Mesenchymal stem cell (in vitro differentiated cells and primary cell): Measurements from ENCODE around the gene SPC25.
"Not testable (repeated sequence)": the region's sequence is repeated elsewhere in the genome, so short reads cannot be mapped to it uniquely, and the experiment has no call there.

Experiments
- DNase-seq: peaks from one replicate; pipeline ENCODE4 v3.0.0-alpha.2; 2013
- H2AFZ ChIP-seq: one replicate; pipeline ENCODE4 v1.6.1; 2013; ENCODE audit warnings: low read depth, mild to moderate bottlenecking, control low read depth, inconsistent platforms, low read length, moderate library complexity
- H2AK5ac ChIP-seq: 2 replicates; pipeline ENCODE4 v1.6.1; 2013; ENCODE audit warnings: low read length, moderate library complexity, mild to moderate bottlenecking, inconsistent platforms; ENCODE audit not compliant: severe bottlenecking
- H2BK120ac ChIP-seq: one replicate; pipeline ENCODE4 v1.6.1; 2013; ENCODE audit warnings: low read depth, mild to moderate bottlenecking, inconsistent platforms, low read length, moderate library complexity
- H2BK12ac ChIP-seq, 2 experiments: one replicate each; pipeline ENCODE4 v1.6.1; 2013; ENCODE audit warnings: inconsistent platforms in 2 of 2, low read length in 2 of 2, mild to moderate bottlenecking in 2 of 2, moderate library complexity in 2 of 2, control low read depth in 1 of 2
- H2BK15ac ChIP-seq: one replicate; pipeline ENCODE4 v1.6.1; 2013; ENCODE audit warnings: mild to moderate bottlenecking, low read depth, inconsistent platforms; ENCODE audit not compliant: poor library complexity, severe bottlenecking
- H2BK5ac ChIP-seq: 2 replicates; pipeline ENCODE4 v1.6.1; 2013; ENCODE audit warnings: low read depth, mild to moderate bottlenecking, low read length, control low read depth, inconsistent platforms; ENCODE audit not compliant: poor library complexity, severe bottlenecking
- H3K14ac ChIP-seq, 2 experiments: one replicate each; pipeline ENCODE4 v1.6.1; 2013; ENCODE audit warnings: inconsistent platforms in 2 of 2, low read length in 2 of 2, control low read depth in 1 of 2, mild to moderate bottlenecking in 1 of 2, moderate library complexity in 1 of 2
- H3K18ac ChIP-seq, 2 experiments: one replicate each; pipeline ENCODE4 v1.6.1; 2013; ENCODE audit warnings: inconsistent platforms in 2 of 2, low read length in 2 of 2, control low read depth in 1 of 2, low read depth in 1 of 2, mild to moderate bottlenecking in 1 of 2
- H3K23ac ChIP-seq, 2 experiments: one replicate each; pipeline ENCODE4 v1.6.1; 2013; ENCODE audit warnings: inconsistent platforms in 2 of 2, low read length in 2 of 2, mild to moderate bottlenecking in 2 of 2, moderate library complexity in 2 of 2, control low read depth in 1 of 2
- H3K27ac ChIP-seq: 2 replicates; pipeline ENCODE4 v1.5.1; 2013; ENCODE audit warnings: mild to moderate bottlenecking, moderate library complexity, low read length, control low read depth, inconsistent platforms; ENCODE audit not compliant: poor library complexity, severe bottlenecking
- H3K27me3 ChIP-seq, 2 experiments: 2 replicates each; pipeline versions ENCODE4 v1.6.1 to v1.7.0; 2013; ENCODE audit warnings: low read length in 2 of 2, mild to moderate bottlenecking in 2 of 2, moderate library complexity in 2 of 2, control low read depth in 1 of 2, inconsistent platforms in 1 of 2; ENCODE audit not compliant: control insufficient read depth in 1 of 2, insufficient read depth in 1 of 2
- H3K36me3 ChIP-seq, 2 experiments: 2 replicates each; pipeline versions ENCODE4 v1.6.1 to v1.7.0; 2013; ENCODE audit warnings: low read length in 2 of 2, control low read depth in 1 of 2, inconsistent platforms in 1 of 2, low read depth in 1 of 2, mild to moderate bottlenecking in 1 of 2; ENCODE audit not compliant: insufficient read depth in 2 of 2, control insufficient read depth in 1 of 2
- H3K4ac ChIP-seq, 2 experiments: one replicate each; pipeline ENCODE4 v1.6.1; 2013; ENCODE audit warnings: inconsistent platforms in 2 of 2, low read length in 2 of 2, mild to moderate bottlenecking in 2 of 2, moderate library complexity in 2 of 2, control low read depth in 1 of 2, low read depth in 1 of 2
- H3K4me1 ChIP-seq: 2 replicates; pipeline ENCODE4 v1.6.1; 2013; ENCODE audit warnings: low read depth, low read length, control low read depth; ENCODE audit not compliant: control insufficient read depth, insufficient read depth
- H3K4me2 ChIP-seq: 2 replicates; pipeline ENCODE4 v1.6.1; 2013; ENCODE audit warnings: low read length, mild to moderate bottlenecking, inconsistent platforms; ENCODE audit not compliant: poor library complexity, severe bottlenecking
- H3K4me3 ChIP-seq, 2 experiments: 2 replicates each; pipeline versions ENCODE4 v1.5.1 to v1.7.0; 2013; ENCODE audit warnings: low read length in 2 of 2, mild to moderate bottlenecking in 2 of 2, control low read depth in 1 of 2, low read depth in 1 of 2; ENCODE audit not compliant: insufficient read depth in 1 of 2
- H3K79me1 ChIP-seq: replicated peaks from 2 replicates; pipeline ENCODE4 v1.6.1; 2013; ENCODE audit warnings: mild to moderate bottlenecking, control low read depth, low read length, inconsistent platforms; ENCODE audit not compliant: poor library complexity, severe bottlenecking
- H3K9ac ChIP-seq: 2 replicates; pipeline ENCODE4 v1.7.0; 2013; ENCODE audit warnings: mild to moderate bottlenecking, low read length, moderate library complexity
- H3K9me3 ChIP-seq: 2 replicates; pipeline ENCODE4 v1.7.0; 2013; ENCODE audit warnings: mild to moderate bottlenecking, low read length; ENCODE audit not compliant: control insufficient read depth
- H4K8ac ChIP-seq: one replicate; pipeline ENCODE4 v1.6.1; 2013; ENCODE audit warnings: inconsistent platforms, mild to moderate bottlenecking, low read length, moderate library complexity
- H4K91ac ChIP-seq: one replicate; pipeline ENCODE4 v1.6.1; 2013; ENCODE audit warnings: mild to moderate bottlenecking, low read length, inconsistent platforms
- WGBS: methylation state at CpG from one replicate; pipeline ENCODE4 v1.1.7; 2013; ENCODE audit warnings: mixed read lengths; 5-methylcytosine and 5-hydroxymethylcytosine counted together

The SPC25 gene

DNA sequence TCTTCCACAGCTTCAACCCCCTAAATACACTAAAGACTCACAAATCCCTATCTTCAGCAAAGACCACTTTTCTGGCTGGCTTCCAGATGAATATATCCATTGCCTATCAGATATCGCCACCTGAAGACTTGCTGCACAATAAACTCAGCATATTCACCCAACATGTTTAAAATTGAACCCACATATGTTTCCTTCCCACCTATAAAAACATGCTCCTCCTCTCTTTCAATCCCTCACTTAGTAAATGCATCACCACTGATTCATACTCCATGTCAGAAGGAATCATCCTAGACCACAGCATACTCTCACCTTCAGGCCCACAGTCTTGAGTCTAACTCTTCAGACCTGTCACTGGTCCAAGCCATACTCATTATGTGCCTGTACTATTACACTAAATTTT is 5.3 kb downstream of the SPC25 start:
- Histone ChIP-seq H2BK5ac (no peak overlapping the region), H3K27ac (no peak overlapping the region), H4K8ac (no peak overlapping the region), H3K79me1 (peaks cover 24% of the 10 kb centered on the region), H3K36me3 (no peaks in the 10 kb centered on the region), H3K4me3 (no peak overlapping the region), H3K4ac (no peak overlapping the region), H3K4me1 (peaks cover 6% of the 10 kb centered on the region), H4K91ac (no peak overlapping the region), H3K18ac (no peak overlapping the region), H2BK15ac (no peak overlapping the region), H3K23ac (no peak overlapping the region), H2BK120ac (no peak overlapping the region), H3K4me2 (no peak overlapping the region), H2BK12ac (no peak overlapping the region), H3K9me3 (no peaks in the 10 kb centered on the region), H3K9ac (no peak overlapping the region), H3K27me3 (no peaks in the 10 kb centered on the region), H2AFZ (no peak overlapping the region), H3K14ac (no peak overlapping the region), H2AK5ac (no peak overlapping the region)
- no peak for DNase-seq
- 97% methylated on average over 1 of the region's 1 CpG for WGBS

DNA sequence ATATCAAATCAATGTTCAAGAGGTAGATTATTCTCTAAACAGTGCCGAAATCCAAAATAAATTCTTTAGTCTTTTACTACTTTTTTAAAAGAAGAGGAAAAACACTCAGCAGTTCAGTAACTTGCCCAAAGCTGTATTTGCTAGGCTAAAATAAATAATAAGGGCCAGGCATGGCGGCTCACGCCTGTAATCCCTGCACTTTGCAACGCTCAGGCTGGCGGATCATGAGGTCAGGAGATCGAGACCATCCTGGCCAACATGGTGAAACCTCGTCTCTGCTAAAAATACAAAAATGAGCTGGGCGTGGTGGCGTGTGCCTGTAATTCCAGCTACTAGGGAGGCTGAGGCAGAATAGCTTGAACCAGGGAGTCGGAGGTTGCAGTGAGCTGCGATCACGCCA is 8.1 kb downstream of the SPC25 start:
- H3K27ac ChIP-seq, H3K4ac ChIP-seq, H3K4me2 ChIP-seq, H4K8ac ChIP-seq, H3K23ac ChIP-seq, H3K14ac ChIP-seq, H3K36me3 ChIP-seq, H2BK15ac ChIP-seq, H4K91ac ChIP-seq, H3K4me1 ChIP-seq, H3K9ac ChIP-seq, H3K27me3 ChIP-seq, H2AFZ ChIP-seq, H3K18ac ChIP-seq, H2BK5ac ChIP-seq, H3K9me3 ChIP-seq, H2AK5ac ChIP-seq, H2BK120ac ChIP-seq, H2BK12ac ChIP-seq, H3K4me3 ChIP-seq, DNase-seq: not testable (repeated sequence)
- peaks cover 17% of the 10 kb centered on the region for H3K79me1 ChIP-seq
- over 99% methylated on average over 11 of the region's 12 CpGs for WGBS

DNA sequence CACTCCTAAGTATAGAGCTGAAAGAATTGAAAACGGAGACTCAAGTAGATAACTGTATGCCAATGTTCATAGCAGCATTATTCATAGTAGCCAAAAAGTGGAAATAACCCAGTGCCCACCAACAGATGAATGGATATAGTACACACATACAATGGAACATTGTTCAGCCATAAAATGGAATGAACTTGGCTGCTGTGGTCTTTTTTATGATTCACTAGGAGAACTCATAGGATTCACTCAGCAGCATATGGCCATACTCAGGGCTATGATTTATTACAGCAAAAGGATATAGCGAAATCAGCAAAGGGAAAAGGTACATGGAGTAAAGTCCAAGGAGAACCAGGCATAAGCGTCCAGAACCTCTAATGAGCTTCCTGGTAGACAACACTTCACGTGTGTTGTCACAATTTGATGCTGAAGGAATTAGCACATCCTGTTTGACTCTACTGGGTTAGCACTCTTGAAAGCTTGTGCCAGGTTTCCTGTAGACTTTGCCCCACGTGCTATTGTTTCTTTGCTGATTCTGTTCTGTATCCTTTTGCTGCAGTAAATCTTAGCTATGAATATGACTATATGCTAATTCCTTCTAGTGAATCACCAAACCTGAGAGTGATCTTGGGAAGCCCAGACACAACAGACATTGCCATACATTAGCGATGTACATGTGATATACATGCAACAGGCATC is 15.7 kb downstream of the SPC25 start:
- Histone ChIP-seq H3K14ac (no peak overlapping the region), H3K9me3 (no peaks in the 10 kb centered on the region), H3K79me1 (peaks cover 8% of the 10 kb centered on the region), H2BK12ac (no peak overlapping the region), H3K36me3 (no peaks in the 10 kb centered on the region), H2BK5ac (no peak overlapping the region), H2AFZ (no peak overlapping the region), H3K4ac (no peak overlapping the region), H2AK5ac (no peak overlapping the region), H3K4me2 (no peak overlapping the region), H2BK120ac (no peak overlapping the region), H2BK15ac (no peak overlapping the region), H3K27ac (no peak overlapping the region), H3K4me1 (no peaks in the 10 kb centered on the region), H3K4me3 (no peak overlapping the region), H3K27me3 (no peaks in the 10 kb centered on the region), H3K18ac (no peak overlapping the region), H3K23ac (no peak overlapping the region), H4K91ac (no peak overlapping the region), H4K8ac (no peak overlapping the region), H3K9ac (no peak overlapping the region)
- 96% methylated on average over 6 of the region's 6 CpGs for WGBS
- no peak for DNase-seq

DNA sequence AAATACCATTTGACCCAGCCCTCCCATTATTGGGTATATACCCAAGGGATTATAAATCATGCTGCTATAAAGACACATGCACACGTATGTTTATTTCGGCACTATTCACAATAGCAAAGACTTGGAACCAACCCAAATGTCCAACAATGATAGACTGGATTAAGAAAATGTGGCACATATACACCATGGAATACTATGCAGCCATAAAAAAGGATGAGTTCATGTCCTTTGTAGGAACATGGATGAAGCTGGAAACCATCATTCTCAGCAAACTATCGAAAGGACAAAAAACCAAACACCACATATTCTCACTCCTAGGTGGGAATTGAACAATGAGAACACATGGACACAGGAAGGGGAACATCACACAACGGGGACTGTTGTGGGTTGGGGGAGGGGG is 19.4 kb downstream of the SPC25 start:
- H3K18ac ChIP-seq, H3K79me1 ChIP-seq, H2AK5ac ChIP-seq, H2AFZ ChIP-seq, H3K4me1 ChIP-seq, H2BK12ac ChIP-seq, H2BK5ac ChIP-seq, H3K27me3 ChIP-seq, H3K27ac ChIP-seq, H3K9me3 ChIP-seq, H2BK15ac ChIP-seq, H3K14ac ChIP-seq, DNase-seq, H2BK120ac ChIP-seq, H4K8ac ChIP-seq, H3K4ac ChIP-seq, H4K91ac ChIP-seq, H3K36me3 ChIP-seq, H3K9ac ChIP-seq, H3K23ac ChIP-seq, H3K4me3 ChIP-seq, H3K4me2 ChIP-seq: not testable (repeated sequence)
- WGBS: no CpG with 5 or more reads among the region's 4 CpGs
